HG02623 (cell line): Measurements from ENCODE around the gene POLD3.
"Not testable (repeated sequence)": the region's sequence is repeated elsewhere in the genome, so short reads cannot be mapped to it uniquely, and the experiment has no call there.

Experiments
- ATAC-seq: cut with Tn5 transposase; IDR thresholded peaks from one replicate; pipeline ENCODE4 v1.9.1; 2021; ENCODE audit warnings: moderate library complexity; ENCODE audit not compliant: unreplicated experiment

The POLD3 gene

GRCh38 chr11:74636630-74637184 lies 44.3 kb downstream of the POLD3 start:
- no peak for ATAC-seq

DNA sequence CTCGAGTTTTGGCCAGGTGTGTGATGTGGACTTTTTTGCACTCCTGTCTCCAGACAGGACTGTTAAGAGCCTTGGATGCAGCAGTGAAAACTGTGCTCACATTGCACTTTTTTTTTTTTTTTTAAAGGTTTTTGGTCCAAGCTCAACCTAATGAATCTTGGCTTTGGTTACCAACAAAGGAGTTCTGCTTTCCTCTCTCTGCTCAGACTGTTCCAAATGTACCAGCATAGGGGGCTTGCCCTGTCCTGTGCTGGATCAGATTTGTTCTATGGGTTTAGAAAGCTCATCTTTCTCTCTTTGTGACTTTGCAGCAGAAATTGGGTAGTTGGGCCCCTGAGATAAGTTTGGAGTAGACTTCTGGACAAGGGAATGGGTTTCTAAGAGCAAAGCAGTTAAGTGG lies 45.3 kb downstream of the POLD3 start:
- no peak for ATAC-seq

DNA sequence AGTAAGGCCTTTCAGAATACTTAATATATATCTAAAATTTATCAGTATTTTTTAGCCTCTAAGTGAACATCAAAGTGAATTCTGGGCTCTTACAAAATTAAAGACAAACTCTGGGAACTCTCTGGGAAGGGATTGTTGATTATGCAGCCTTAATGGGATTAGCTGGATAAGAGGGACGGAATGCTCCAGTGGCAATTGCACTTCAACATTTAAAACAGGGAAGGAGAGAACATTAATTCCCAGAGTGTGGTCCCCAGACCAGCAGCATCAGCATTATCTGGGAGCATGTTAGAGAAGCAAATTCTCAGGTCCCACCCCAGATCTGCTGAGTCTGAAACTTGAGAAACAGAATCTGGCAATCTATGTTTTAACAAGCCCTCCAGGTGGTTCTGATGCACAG lies 46.5 kb downstream of the POLD3 start:
- ATAC-seq = no peak

DNA sequence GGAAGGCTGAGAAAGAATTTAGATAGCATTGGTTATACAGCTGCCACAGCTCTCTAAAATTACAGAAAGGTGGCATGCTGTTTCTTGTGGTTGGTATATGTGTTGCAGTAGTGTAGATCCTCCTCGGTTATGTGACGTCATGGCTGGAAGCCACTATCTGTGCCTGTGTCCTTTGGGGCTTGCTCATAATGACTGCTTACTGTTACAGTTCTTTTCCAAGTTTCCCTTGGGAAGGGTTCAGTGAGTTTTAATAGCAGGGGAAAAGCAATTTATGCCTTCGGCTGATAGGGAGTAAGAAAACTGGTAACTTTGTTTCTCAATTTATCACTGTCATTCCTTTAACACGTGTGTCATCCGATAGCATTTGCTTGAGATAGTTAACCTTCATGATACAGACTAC lies 47.2 kb downstream of the POLD3 start:
- ATAC-seq = no peak

- ATAC-seq = no peak
These were observed 48.9 kb downstream of the POLD3 start for GRCh38 chr11:74641289-74641688.

GRCh38 chr11:74641905-74642304 lies 49.5 kb downstream of the POLD3 start:
- no peak for ATAC-seq

DNA sequence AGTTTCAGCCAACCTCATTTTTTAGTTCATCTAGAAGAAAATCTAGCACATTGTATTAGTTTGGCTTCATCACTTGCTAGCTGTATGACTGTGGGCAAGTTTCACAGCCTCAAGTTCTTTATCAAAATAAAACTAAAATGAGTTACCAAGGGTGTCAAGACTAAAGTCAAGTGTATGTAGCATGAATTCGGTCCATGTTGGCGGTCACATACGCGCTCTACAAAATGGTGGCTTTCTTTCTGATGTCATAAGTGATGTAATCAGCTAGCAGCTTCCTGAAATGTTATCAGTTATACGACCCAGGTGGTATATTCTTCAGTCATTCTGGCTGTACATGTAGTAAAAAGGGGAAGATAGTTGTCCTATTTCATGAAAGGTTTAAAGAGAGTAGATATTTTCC lies 50.5 kb downstream of the POLD3 start:
- no peak for ATAC-seq

DNA sequence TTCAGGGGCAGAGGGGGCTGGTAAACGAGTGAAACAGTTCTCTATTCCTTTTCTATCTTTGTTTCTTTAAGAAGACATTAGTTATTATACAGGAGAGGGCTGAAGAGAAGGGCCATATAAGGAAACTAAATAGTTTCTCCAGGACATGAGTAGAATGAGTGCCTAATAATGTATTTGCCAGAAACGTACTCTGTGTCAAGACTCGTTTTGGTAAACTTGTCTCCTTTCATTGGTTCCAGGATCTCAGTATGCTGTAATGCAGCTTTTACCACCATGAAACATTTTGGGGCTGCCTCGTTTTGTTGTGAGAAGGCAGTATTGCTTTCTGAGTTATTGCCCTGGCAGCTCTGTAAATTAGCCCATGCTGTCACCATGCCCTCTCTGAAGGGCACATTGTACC lies 51.7 kb downstream of the POLD3 start:
- no peak for ATAC-seq

DNA sequence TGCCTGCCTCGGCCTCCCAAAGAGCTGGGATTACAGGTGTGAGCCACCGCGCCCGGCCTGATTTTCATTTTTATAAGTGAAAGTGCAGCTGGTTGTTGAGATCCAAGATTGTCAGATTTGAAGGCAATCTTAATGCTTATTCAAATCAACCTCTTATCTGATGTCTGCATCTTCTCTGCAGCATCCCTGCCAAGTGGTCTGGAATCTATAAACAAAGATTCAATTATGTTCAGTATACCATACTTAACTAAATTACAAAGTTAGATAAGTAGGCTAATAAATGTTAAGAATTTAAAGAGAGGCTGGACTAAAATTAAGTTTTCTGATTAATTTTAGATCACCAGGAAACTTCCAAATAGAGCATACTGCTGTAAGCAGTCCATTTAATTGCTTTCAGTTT lies 53.8 kb downstream of the POLD3 start:
- no peak for ATAC-seq

GRCh38 chr11:74646954-74647353 lies 54.6 kb downstream of the POLD3 start:
- no peak for ATAC-seq

DNA sequence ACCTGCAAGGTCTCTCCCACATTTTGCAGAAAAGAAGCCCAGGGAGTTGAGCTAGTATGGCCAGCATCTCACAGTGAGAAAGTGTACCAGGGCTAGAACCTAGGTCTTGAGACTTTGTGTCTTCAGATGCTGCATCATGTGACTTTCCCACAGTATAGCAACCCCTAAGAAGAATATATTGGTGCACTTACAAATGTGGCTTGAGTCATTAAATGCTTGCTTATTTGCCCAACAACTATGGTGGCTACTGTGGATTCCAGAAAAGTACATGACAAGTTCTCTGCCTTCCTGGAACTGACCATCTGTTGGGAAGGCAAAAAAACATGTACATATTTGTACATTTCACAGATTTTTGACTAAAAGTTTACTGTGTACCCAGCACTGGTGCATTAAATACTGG lies 55.0 kb downstream of the POLD3 start:
- no peak for ATAC-seq

DNA sequence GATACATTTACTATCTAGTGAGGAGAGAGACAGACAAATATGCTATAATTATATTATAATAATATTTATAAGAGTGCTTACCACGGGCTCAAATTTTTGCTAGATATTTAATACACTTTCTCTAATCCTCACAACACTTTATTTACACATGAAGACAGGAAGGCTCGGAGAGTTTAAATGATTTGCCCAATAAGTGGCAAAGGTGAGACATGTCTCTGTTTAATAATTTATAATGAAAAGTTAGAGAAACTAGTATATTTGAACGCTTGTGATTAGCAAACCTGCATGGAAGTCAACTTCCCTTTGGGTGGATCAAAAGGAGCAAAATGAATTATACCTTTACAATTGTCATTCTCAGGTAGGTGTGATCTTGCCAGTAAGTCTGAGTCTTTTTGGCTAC lies 55.4 kb downstream of the POLD3 start:
- ATAC-seq = no peak

DNA sequence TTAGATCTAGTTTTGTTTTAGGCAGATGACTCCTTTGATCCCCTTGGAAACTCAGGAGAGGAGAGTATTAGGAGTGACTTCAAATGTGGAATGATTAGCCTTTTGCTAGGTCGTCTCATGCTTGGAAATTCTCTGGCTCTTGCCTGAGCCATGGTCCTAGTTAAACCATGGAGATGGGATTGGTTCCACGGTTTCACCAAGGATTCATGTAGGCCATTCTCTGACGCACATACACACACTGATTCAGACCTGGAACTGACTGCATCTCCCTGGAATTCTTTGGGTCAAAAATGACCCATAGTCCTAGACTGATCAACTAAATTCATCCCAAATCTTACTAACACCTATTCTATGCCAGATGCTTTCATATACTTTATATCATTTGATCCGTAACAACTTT lies 56.5 kb downstream of the POLD3 start:
- ATAC-seq = no peak

DNA sequence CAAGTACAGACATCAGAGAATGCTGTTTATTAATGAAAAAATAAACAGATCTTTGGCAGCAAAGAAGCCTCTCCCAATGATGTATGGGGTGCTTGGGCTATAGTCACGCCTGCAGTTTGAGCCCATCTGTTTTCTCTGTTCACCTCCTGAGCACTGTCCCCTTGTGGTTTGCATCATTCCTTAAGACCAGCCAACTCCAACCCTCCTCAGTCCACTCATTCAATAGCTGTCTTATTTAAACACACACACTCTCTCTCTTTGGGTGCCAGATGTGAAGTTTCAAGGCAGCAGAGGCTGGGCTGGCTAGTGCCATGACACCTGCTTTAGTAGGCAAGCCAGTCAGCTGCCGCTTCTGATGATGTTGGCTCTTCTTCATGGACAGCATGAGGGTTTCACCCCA lies 58.1 kb downstream of the POLD3 start:
- ATAC-seq = no peak

DNA sequence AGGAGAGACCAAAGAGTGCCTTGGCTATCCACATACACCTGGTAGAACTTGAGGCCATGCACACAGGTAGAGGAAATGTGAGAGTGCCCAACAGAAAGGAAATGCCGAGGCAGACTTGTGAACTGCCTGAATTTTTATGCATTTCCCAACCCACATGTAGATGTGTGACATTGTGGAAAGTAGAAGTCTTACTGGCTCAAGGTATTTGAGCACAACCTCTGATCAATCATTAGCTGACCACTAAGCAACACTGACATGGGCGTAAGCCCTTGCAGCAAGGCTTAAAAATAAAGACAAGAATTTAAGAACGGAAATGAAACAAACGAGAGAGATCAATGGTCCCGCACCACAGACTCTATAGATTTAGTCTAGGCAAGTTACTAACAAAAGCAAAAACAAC lies 62.6 kb downstream of the POLD3 start:
- ATAC-seq = no peak

DNA sequence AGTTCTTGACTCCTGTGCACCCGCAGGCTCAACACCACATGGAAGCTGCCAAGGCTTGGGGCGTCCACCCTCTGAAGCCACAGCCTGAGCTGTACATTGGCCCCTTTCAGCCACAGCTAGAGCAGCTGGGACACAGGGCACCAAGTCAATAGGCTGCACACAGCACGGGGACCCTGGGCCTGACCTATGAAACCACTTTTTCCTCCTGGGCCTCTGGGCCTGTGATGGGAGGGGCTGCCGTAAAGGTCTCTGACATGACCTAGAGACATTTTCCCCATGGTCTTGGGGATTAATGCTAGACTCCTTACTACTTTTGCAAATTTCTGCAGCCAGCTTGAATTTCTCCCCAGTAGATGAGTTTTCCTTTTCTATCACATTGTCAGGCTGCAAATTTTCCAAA lies 66.7 kb downstream of the POLD3 start:
- ATAC-seq = not testable (repeated sequence)

DNA sequence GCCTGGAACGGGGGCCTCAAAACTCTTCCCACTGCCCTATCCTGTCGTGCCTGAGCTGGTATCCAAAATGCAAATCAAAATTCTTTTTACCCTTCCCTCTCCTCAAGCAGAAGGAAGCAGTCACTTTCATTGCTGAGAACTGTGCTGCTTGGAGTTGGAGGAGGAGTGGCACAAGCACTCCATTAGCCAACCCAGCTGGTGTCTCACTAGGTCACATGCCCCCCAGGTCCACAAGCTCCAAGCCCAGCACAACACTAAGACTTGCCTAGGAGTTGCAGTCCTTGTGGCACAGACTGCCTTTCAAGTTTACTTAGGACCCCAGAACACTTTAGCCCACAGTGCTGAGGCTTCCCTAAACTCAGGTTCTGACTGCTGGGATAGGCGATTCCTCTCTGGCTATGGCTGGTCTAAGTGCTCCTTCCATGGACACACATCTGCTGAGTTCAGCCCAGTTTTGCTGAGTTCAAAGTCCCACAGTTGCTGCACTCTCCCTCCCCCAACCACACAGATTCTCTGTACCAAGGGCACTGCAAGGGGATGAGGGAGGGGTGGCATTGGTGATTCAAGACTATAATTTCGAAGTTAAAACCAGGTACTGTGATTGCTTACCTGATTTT lies 70.2 kb downstream of the POLD3 start:
- no peak for ATAC-seq

- ATAC-seq = no peak
These were observed 70.9 kb downstream of the POLD3 start for GRCh38 chr11:74663315-74663714.

DNA sequence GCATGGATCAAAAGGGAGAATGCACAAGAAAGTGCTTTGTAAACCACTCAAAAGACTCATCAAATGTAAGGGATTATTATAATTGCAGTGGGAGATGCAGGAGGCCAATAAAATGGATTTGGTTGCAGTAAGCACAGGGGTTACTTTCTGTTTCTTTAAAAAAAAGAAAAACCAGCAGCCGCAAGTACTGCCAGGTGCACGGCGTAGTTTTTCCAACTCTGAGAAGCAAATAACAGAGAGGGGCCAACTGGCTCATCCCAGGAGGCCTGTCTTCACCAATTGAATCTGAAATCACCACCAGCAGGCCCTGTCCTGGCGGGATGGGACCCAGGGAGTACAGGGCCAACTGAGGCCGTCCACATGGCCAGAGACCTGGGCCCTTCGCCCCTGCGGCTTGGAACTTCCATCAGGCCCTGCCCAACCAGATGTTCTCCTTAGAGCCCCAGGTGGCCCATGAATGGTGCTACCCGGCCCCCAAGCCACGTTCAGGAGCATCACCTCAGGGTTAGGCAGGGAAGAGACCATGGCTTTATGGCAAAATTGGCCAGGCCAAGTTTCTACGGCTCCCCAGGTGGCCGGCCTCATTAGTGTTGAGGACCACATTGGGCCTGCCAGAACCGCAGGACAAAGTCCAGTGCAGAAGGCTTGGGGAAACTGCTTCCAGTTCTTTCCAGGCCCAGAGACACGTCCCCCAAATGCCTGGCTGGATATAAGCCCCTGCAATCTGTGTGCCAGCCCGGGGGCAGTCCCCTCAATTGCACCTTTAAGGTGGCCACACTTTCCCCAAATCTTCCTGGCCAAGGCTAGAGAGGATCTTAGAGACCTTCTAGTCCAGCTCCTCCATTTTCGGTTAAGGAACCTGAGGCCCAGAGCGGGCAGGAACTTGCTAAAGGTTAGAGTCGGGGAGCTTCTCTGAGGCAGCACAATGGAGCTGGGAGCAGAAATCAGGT lies 77.1 kb downstream of the POLD3 start:
- no peak for ATAC-seq

GRCh38 chr11:74670171-74670570 lies 77.8 kb downstream of the POLD3 start:
- ATAC-seq = no peak

DNA sequence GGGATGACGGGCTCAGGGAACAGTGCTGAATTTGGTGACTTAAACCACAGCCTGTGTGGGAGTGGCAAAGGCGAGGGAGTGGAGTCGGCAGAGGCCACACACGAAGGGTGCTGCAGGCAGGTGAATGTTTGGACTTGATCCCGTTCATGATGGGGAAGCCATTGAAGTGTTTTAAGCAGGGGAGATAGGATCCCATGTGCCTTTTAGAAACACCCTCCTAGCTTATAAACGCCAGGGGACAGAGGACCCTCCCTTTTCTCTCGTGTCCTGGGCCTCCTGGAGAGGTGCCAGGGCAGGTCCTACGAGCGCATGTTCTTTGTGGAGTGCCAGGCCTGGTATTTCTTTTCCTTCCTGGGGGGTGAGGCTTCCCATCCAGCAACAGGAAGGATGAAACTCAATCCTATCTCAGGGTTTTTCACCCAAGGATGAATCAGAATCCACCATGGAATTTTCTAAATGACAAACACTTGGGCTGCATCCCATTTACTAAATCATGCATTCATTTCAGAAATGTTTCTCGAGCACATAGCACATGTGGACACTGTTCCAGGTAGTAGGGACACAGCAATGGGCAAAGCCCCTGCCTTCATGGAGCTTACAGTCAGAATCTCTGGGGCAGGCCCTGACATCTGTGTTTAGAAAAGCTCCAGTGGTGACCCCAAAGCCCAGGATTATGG lies 79.3 kb downstream of the POLD3 start:
- ATAC-seq = no peak
